ENCODE data around the gene EXT2.

- TF ChIP-seq POLR2A (IDR thresholded peaks at IDR 0.05) = no peak
- no peak for TF ChIP-seq CTCF (IDR thresholded peaks at IDR 0.05)
- TF ChIP-seq POLR2AphosphoS5 (IDR thresholded peaks at IDR 0.05) = no peak
Measured at GRCh38 chr11:44288133-44288526, 192.7 kb downstream of the EXT2 start.
